WI38 (cell line): ENCODE results near the gene ANTXR1.

Experiments used
- H3K4me3 ChIP-seq: 2 replicates; pipeline ENCODE4 v1.5.1; 2011; ENCODE audit warnings: low read depth, mild to moderate bottlenecking, control low read depth, low read length
- TF ChIP-seq, protein P1 (sequence below): IDR thresholded peaks from 2 replicates; pipeline ENCODE4 v1.5.1; 2012; ENCODE audit warnings: low read depth, mild to moderate bottlenecking, control low read depth, low read length

Gene ANTXR1

DNA sequence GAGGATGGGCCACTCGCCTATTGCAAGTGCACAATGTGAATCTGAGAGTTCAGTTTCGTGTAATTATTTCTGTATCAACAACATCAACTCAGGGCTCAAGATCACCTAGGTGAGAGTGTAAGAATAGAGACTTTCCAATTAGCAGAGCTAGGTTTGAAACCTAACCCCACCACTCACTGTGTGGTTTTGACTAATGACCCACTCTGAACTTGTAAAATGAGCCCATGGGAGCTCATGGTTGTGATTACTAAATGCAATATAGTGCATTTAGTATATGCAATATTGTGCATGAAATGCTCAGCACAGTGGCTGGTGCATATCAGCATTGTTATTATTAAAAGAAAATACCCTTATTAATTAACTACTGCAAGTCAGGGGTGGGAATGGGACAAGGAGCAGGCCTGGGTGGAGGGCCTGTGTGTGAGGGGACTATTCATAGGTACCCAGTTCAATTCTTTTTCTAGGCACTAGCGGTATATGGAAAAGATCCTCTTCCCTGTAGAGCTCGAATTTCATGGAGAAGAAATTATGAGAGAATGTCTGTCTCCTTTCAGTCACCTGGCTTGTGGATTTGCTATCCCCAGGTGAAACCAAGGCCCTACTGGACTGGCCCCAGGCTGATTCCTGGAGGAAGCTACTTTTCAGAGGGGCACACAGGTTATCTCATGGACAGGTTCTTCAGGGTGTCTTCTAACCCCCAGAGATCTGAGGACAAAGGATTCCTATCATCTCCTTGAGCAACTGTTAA, 204.5 kb downstream of the ANTXR1 start:
- no peak overlapping the region for H3K4me3 ChIP-seq

DNA sequence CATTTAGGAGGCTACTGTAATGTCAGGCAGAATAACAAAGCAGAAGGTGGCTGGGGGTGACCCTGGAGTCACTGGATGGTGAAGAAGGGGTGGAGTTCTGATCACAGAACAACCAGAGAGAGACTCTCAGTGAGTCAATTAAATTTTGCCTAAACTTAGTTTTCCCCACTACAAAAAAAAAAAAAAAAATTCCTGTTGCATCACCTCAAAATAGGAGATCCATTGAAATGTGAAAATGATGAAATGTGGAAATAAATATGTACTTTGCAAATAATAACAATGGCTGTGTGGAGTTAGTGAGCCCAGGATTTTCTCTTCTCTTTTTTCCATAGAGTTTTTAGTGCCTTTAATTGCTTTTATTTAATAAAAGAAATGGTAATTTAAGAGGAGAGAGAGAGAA, 208.5 kb downstream of the ANTXR1 start:
- TF ChIP-seq, protein P1, sequence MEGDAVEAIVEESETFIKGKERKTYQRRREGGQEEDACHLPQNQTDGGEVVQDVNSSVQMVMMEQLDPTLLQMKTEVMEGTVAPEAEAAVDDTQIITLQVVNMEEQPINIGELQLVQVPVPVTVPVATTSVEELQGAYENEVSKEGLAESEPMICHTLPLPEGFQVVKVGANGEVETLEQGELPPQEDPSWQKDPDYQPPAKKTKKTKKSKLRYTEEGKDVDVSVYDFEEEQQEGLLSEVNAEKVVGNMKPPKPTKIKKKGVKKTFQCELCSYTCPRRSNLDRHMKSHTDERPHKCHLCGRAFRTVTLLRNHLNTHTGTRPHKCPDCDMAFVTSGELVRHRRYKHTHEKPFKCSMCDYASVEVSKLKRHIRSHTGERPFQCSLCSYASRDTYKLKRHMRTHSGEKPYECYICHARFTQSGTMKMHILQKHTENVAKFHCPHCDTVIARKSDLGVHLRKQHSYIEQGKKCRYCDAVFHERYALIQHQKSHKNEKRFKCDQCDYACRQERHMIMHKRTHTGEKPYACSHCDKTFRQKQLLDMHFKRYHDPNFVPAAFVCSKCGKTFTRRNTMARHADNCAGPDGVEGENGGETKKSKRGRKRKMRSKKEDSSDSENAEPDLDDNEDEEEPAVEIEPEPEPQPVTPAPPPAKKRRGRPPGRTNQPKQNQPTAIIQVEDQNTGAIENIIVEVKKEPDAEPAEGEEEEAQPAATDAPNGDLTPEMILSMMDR, result no peak
- no peak overlapping the region for H3K4me3 ChIP-seq

More for the DNA sequence above, 204.5 kb downstream of the ANTXR1 start:
- TF ChIP-seq, protein P1, result no peak

DNA sequence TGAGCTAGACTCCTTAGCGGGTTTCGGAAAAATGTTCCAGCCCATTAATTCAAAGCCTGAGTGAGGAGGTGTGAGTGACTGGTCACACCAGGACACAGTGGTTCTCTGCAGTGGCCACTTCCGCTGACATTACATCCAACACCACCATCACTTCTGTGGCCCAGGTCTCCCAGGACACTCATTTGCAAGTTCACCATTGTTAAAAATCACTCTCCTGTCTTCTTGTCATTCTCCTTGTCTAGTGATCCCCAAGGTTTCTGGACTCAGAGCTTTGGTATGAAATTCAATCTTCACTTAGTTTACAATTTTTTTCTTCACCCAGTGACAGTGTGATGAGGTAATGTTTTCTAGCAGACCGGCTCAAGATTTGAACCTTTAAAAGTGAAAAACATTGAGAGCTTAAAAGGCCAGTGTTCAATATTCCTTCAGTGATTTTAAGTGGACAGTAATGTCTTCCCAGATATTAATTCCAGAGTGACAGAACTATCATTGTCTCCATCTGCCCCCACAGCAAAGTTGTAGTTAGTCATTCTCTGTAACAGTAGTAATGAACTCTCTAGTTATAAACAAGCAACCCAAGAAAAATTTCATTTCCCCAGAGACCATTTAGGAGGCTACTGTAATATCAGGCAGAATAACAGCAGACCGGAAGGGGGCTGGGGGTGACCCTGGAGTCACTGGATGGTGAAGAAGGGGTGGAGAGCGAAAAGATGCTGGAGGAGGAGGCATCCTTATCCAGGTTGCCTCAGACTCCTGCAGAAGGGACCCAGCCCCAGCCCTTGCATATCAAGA, 209.2 kb downstream of the ANTXR1 start:
- TF ChIP-seq, protein P1, result no peak
- H3K4me3 ChIP-seq, result no peak overlapping the region

GRCh38 chr2:69222953-69223658, 210.1 kb downstream of the ANTXR1 start:
- TF ChIP-seq, protein P1, result no peak
- H3K4me3 ChIP-seq, result no peak overlapping the region

DNA sequence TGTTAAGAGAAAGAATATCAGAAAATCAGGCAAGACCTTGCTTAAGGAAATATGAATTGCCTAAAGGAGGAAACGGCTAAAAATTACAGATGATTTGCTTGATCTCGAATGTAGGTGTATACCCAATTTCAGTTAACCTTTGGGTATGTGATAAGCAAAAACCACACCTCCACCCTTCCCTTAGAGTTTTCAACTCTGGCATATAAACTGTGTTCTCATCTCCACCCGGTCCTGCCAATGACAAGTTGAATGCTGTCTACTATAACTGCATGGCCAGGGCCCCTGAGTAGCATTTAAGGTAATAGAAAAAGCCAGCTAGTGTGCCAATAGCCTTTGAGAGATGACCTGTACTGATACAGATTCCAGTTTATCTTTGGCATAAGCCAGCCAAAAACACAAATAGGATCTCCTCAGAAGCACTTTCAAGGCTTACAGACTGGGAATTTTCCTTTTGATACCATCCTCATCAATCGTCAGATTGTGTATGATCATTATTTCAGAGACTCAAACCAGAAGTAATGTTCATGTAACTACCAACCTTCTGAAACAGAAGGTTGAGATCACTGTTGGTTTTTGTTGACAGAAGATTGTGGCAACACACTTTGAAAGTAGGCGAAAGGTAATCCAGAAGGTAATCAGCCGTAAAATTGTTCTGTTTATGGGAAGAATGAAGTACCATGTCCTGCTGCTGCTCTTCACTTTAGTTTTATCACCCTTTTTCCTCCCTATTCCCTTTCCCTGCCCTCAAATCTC, 211.0 kb downstream of the ANTXR1 start:
- no peak overlapping the region for H3K4me3 ChIP-seq
- TF ChIP-seq, protein P1, result no peak

DNA sequence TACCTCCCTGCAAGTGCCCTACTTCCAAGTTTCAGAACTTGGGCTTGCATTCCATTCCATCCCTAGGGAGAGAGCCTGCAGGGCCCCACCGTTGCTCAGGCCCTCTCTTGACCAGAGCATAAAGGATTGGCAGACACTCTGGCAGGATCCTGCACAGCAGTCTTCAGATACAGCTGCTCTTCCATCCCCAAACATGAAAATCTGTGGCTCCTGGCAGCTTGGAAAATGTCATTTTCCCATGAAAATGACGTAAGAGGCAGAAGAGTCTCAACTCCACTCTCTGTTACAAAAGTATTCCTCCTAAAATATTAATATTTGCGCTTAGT, 211.5 kb downstream of the ANTXR1 start:
- TF ChIP-seq, protein P1, result no peak
- no peak overlapping the region for H3K4me3 ChIP-seq
